HepG2 (cell line): ENCODE measurements around the gene DNAAF8. TPM values are rescaled to one million over a fixed set of nuclear protein-coding genes. Genes with fewer than 3 reads are reported as not detected.

Experiments
- ETS1 ChIP-seq: sonication (generic); formaldehyde crosslinking; IDR thresholded peaks from 2 replicates; pipeline ENCODE4 v1.4.0; 2020; ENCODE audit warnings: missing genetic modification reagents
- LBX2 ChIP-seq: sonication (generic); formaldehyde crosslinking; IDR thresholded peaks from 2 replicates; pipeline ENCODE4 v1.5.0; 2020; ENCODE audit warnings: missing genetic modification reagents, mild to moderate bottlenecking, borderline replicate concordance
- MXD3 ChIP-seq: IDR thresholded peaks from 2 replicates; pipeline ENCODE4 v1.6.1; 2016; ENCODE audit warnings: mild to moderate bottlenecking, missing biosample characterization, missing genetic modification reagents
- NFKB2 ChIP-seq: sonication (generic); formaldehyde crosslinking; IDR thresholded peaks from 2 replicates; pipeline ENCODE4 v1.4.0; 2020; ENCODE audit warnings: missing genetic modification reagents, borderline replicate concordance
- NPAS2 ChIP-seq: sonication (generic); formaldehyde crosslinking; IDR thresholded peaks from 2 replicates; pipeline ENCODE4 v1.8.0; 2022; ENCODE audit warnings: mild to moderate bottlenecking, missing genetic modification reagents, borderline replicate concordance
- RXRA ChIP-seq: sonication (generic); formaldehyde crosslinking; IDR thresholded peaks from 2 replicates; pipeline ENCODE4 v1.5.1; 2020; ENCODE audit warnings: missing genetic modification reagents
- ZBTB38 ChIP-seq: sonication (generic); formaldehyde crosslinking; IDR thresholded peaks from 2 replicates; pipeline ENCODE4 v1.5.1; 2020; ENCODE audit warnings: mild to moderate bottlenecking, missing genetic modification reagents
- ZFP36L1 ChIP-seq: sonication (generic); formaldehyde crosslinking; IDR thresholded peaks from 2 replicates; pipeline ENCODE4 v1.8.0; 2022; ENCODE audit warnings: mild to moderate bottlenecking, missing genetic modification reagents, moderate library complexity
- ZKSCAN5 ChIP-seq: sonication (generic); formaldehyde crosslinking; IDR thresholded peaks from 2 replicates; pipeline ENCODE4 v1.5.1; 2020; ENCODE audit warnings: mild to moderate bottlenecking, missing genetic modification reagents
- ZNF234 ChIP-seq: sonication (generic); formaldehyde crosslinking; conservative IDR thresholded peaks from 2 replicates; pipeline ENCODE4 v1.5.1; 2020; ENCODE audit warnings: mild to moderate bottlenecking, missing genetic modification reagents
- ZNF331 ChIP-seq: sonication (generic); formaldehyde crosslinking; IDR thresholded peaks from 2 replicates; pipeline ENCODE4 v1.4.0; 2020; ENCODE audit warnings: missing genetic modification reagents
- ZNF558 ChIP-seq: sonication (generic); formaldehyde crosslinking; IDR thresholded peaks from 2 replicates; pipeline ENCODE4 v1.9.0; 2022; ENCODE audit warnings: mild to moderate bottlenecking, missing genetic modification reagents, borderline replicate concordance
- ZNF704 ChIP-seq: sonication (generic); formaldehyde crosslinking; IDR thresholded peaks from 2 replicates; pipeline ENCODE4 v1.8.1; 2023; ENCODE audit warnings: mild to moderate bottlenecking, inconsistent platforms, moderate library complexity, missing genetic modification reagents, borderline replicate concordance
- ZNF749 ChIP-seq: sonication (generic); formaldehyde crosslinking; IDR thresholded peaks from 2 replicates; pipeline ENCODE4 v1.8.0; 2022; ENCODE audit warnings: mild to moderate bottlenecking, missing genetic modification reagents, moderate library complexity, borderline replicate concordance
- ZNF766 ChIP-seq: sonication (generic); formaldehyde crosslinking; IDR thresholded peaks from 2 replicates; pipeline ENCODE4 v1.5.0; 2020; ENCODE audit warnings: missing genetic modification reagents, borderline replicate concordance
- ZNF768 ChIP-seq: sonication (generic); formaldehyde crosslinking; IDR thresholded peaks from 2 replicates; pipeline ENCODE4 v1.4.0; 2020; ENCODE audit warnings: missing genetic modification reagents
- ZNF792 ChIP-seq: IDR thresholded peaks from 2 replicates; pipeline ENCODE4 v1.6.1; 2016
- polyA plus RNA-seq, 8 experiments: library from polyadenylated mRNA; depleted of rRNA in 3 of 8; stranded (reverse) in 7 of 8; unstranded in 1 of 8; fragments of >200 nt; fragmentation: Illumina TruSeq in 4 of 8; extraction: Trizol in 4 of 8; gene quantifications; 2 replicates each; pipeline versions ENCODE4 v1.2.1 to v1.2.3, GENCODE V29; 2011 to 2016; ENCODE audit warnings: low read depth in 4 of 8, missing spikeins in 1 of 8, mixed read lengths in 1 of 8; ENCODE audit not compliant: insufficient read depth in 1 of 8
- total RNA-seq, 5 experiments: library from RNA; depleted of rRNA; stranded (reverse); fragments of >200 nt; fragmentation: Illumina TruSeq; extraction: Trizol; gene quantifications; 2 replicates each; pipeline ENCODE4 v1.2.3, GENCODE V29; 2016; ENCODE audit warnings: low read depth in 1 of 5
- TF ChIP-seq, protein P1 (sequence below): sonication (generic); formaldehyde crosslinking; IDR thresholded peaks from 2 replicates; pipeline ENCODE4 v1.5.0; 2020; ENCODE audit warnings: mild to moderate bottlenecking, missing genetic modification reagents

Gene DNAAF8
- total and polyA plus RNA-seq, 2 of the 13 experiments (the other 11 are each of a cell fraction or from before 2014, with no cell fraction given): 0.44 TPM; not detected in 1

DNA sequence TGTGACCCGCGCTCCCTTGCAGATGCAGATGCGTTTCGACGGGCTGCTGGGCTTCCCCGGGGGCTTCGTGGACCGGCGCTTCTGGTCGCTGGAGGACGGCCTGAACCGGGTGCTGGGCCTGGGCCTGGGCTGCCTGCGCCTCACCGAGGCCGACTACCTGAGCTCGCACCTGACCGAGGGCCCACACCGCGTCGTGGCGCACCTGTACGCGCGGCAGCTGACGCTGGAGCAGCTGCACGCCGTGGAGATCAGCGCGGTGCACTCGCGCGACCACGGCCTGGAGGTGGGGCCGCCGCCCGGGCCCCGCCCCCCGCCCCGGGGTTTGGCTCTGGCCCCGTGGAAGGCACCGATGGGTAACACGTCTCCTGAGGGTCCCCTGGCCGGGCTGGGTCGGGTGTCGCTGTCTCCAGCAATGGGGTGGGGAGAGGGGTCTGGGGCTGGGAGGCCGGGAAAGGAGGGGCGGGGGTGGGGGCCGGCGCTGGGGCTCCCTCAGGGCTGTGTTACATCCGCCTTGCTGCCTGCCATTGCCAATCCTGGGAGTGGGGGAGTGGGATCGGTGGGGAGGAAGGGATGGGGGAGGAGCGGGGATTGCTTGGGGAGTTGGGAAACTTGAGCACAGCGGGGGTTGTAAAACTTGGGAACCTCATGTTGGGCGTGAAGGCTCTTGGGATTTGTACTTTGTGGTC, 40.2 kb upstream of the DNAAF8 start (continued):
- TF ChIP-seq ETS1 (CRISPR knock-in tag): 0 out of 2 replicates have a peak, but pooled peaks have one; percentile 29
- TF ChIP-seq ZNF766 (CRISPR knock-in tag): 0 out of 2 replicates have a peak, but pooled peaks have one; percentile 17
- TF ChIP-seq ZNF704 (CRISPR knock-in tag): 0 out of 2 replicates have a peak, but pooled peaks have one; percentile 6
- TF ChIP-seq ZNF331 (CRISPR knock-in tag): no peak
- TF ChIP-seq, protein P1, sequence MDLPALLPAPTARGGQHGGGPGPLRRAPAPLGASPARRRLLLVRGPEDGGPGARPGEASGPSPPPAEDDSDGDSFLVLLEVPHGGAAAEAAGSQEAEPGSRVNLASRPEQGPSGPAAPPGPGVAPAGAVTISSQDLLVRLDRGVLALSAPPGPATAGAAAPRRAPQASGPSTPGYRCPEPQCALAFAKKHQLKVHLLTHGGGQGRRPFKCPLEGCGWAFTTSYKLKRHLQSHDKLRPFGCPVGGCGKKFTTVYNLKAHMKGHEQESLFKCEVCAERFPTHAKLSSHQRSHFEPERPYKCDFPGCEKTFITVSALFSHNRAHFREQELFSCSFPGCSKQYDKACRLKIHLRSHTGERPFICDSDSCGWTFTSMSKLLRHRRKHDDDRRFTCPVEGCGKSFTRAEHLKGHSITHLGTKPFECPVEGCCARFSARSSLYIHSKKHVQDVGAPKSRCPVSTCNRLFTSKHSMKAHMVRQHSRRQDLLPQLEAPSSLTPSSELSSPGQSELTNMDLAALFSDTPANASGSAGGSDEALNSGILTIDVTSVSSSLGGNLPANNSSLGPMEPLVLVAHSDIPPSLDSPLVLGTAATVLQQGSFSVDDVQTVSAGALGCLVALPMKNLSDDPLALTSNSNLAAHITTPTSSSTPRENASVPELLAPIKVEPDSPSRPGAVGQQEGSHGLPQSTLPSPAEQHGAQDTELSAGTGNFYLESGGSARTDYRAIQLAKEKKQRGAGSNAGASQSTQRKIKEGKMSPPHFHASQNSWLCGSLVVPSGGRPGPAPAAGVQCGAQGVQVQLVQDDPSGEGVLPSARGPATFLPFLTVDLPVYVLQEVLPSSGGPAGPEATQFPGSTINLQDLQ (CRISPR knock-in tag): 0 out of 2 replicates have a peak, but pooled peaks have one; percentile 60
- TF ChIP-seq RXRA (CRISPR knock-in tag): 0 out of 2 replicates have a peak, but pooled peaks have one; percentile 31
- peak; percentile 2; the same call in 1 of the 2 replicates for TF ChIP-seq ZNF749 (CRISPR knock-in tag)
- TF ChIP-seq ZNF558: 0 out of 2 replicates have a peak, but pooled peaks have one; percentile 19
- 0 out of 2 replicates have a peak, but pooled peaks have one; percentile 13 for TF ChIP-seq ZFP36L1 (CRISPR knock-in tag)
- TF ChIP-seq ZNF768 (CRISPR knock-in tag): peak; percentile 18; the same call in 1 of the 2 replicates
- peak; percentile 9; the same call in 1 of the 2 replicates for TF ChIP-seq NFKB2
- TF ChIP-seq ZNF234 (CRISPR knock-in tag): 0 out of 2 replicates have a peak, but pooled peaks have one; percentile 10
- TF ChIP-seq ZBTB38: 0 out of 2 replicates have a peak, but pooled peaks have one; percentile 11
- 0 out of 2 replicates have a peak, but pooled peaks have one; percentile 14 for TF ChIP-seq ZKSCAN5 (CRISPR knock-in tag)
- TF ChIP-seq NPAS2: no peak
- TF ChIP-seq LBX2 (CRISPR knock-in tag): 0 out of 2 replicates have a peak, but pooled peaks have one; percentile 14
- TF ChIP-seq ZNF792 (CRISPR knock-in tag): 0 out of 2 replicates have a peak, but pooled peaks have one; percentile 7
- 0 out of 2 replicates have a peak, but pooled peaks have one; percentile 5 for TF ChIP-seq MXD3 (CRISPR knock-in tag)
